ENCODE data around the gene MRPL40.

GRCh38 chr22:19393704-19394103, 38.6 kb upstream of the MRPL40 start:
- TF ChIP-seq CTCF (conservative IDR thresholded peaks at IDR 0.05; ENCODE audit: low read depth in 2 of 2) (no peak), POLR2AphosphoS5 (IDR thresholded peaks at IDR 0.05; ENCODE audit: low read depth) (no peak), CREB1 (CRISPR knock-in tag; IDR thresholded peaks at IDR 0.05; ENCODE audit: low read depth) (no peak), REST (IDR thresholded peaks at IDR 0.05; ENCODE audit: unreplicated experiment) (no peak), EZH2 (IDR thresholded peaks at IDR 0.05; ENCODE audit: low read depth, unreplicated experiment) (no peak), ZNF462 (CRISPR knock-in tag; IDR thresholded peaks at IDR 0.05) (no peak), JUNB (IDR thresholded peaks at IDR 0.05; ENCODE audit: unreplicated experiment) (no peak), EZH2phosphoT487 (IDR thresholded peaks at IDR 0.05; ENCODE audit: unreplicated experiment) (no peak), ETS1 (IDR thresholded peaks at IDR 0.05) (no peak)

Data from GM23338 (cell line).